ENCODE measurements around the gene DAPP1.
A peak's percentile ranks its signal among the peaks of the same experiment; 100 is the strongest.

Gene DAPP1

GRCh38 chr4:99879458-99879857 lies 62.8 kb downstream of the DAPP1 start:
- DNase-seq (ENCODE audit: low spot score in 2 of 2) (no peak), ATAC-seq (ENCODE audit: low read depth) (no peak)
- no peaks in the 10 kb centered on the region for H3K4me1 Mint-ChIP-seq
- no peak overlapping the region for H3K27ac Mint-ChIP-seq
- peaks cover 18% of the 10 kb centered on the region for H3K36me3 Mint-ChIP-seq
- H3K27me3 Mint-ChIP-seq = no peaks in the 10 kb centered on the region
- H3K4me3 Mint-ChIP-seq = no peak overlapping the region
- no peaks in the 10 kb centered on the region for H3K9me3 Mint-ChIP-seq

GRCh38 chr4:99885063-99885664 lies 68.5 kb downstream of the DAPP1 start:
- Mint-ChIP-seq H3K27ac (no peak overlapping the region), H3K36me3 (peaks cover 11% of the 10 kb centered on the region)
- DNase-seq (ENCODE audit: low spot score in 2 of 2) = peak in 1 of 2 donors; percentile 41

DNA sequence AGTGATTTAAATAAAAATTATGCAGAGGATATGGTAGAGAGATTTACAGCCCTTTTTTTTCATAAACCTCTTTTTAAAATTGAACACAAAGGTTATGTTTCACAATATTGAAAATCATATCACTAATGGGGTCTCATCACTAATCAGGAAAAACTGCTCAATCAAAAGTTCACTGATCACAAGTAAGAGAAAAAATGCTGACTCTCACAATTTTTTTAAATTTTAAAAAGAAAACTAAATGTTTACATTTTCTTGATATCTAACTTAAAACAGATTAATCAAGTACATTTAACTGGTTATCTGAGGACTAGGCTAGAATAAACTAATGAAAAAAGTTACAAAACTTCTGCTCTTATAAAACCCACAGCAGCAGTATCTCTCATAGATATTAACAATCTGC lies 69.1 kb downstream of the DAPP1 start:
- DNase-seq (ENCODE audit: low spot score in 2 of 2) = no peak
- no peaks in the 10 kb centered on the region for H3K27me3 Mint-ChIP-seq
- no peak overlapping the region for H3K27ac Mint-ChIP-seq
- peaks cover 4% of the 10 kb centered on the region for H3K4me1 Mint-ChIP-seq
- no peak for ATAC-seq (ENCODE audit: low read depth)
- no peak overlapping the region for H3K4me3 Mint-ChIP-seq
- H3K9me3 Mint-ChIP-seq = no peaks in the 10 kb centered on the region
- H3K36me3 Mint-ChIP-seq = peaks cover 5% of the 10 kb centered on the region

More at GRCh38 chr4:99885063-99885664, 68.5 kb downstream of the DAPP1 start:
- Mint-ChIP-seq H3K9me3 (no peaks in the 10 kb centered on the region), H3K27me3 (no peaks in the 10 kb centered on the region), H3K4me3 (no peak overlapping the region), H3K4me1 (peaks cover 4% of the 10 kb centered on the region)
- ATAC-seq (ENCODE audit: low read depth) = peak; percentile 39

GRCh38 chr4:99886146-99886545 lies 69.5 kb downstream of the DAPP1 start:
- H3K36me3 Mint-ChIP-seq = peaks cover 7% of the 10 kb centered on the region
- H3K4me3 Mint-ChIP-seq = no peak overlapping the region
- ATAC-seq (ENCODE audit: low read depth) = no peak
- no peaks in the 10 kb centered on the region for H3K27me3 Mint-ChIP-seq
- H3K4me1 Mint-ChIP-seq = peaks cover 4% of the 10 kb centered on the region
- H3K9me3 Mint-ChIP-seq = no peaks in the 10 kb centered on the region
- no peak overlapping the region for H3K27ac Mint-ChIP-seq
- no peak for DNase-seq (ENCODE audit: low spot score in 2 of 2)

GRCh38 chr4:99887837-99888236 lies 71.2 kb downstream of the DAPP1 start:
- Mint-ChIP-seq H3K4me1 (peaks cover 4% of the 10 kb centered on the region), H3K27me3 (no peaks in the 10 kb centered on the region), H3K27ac (no peak overlapping the region), H3K9me3 (no peaks in the 10 kb centered on the region), H3K36me3 (peaks cover 9% of the 10 kb centered on the region), H3K4me3 (no peak overlapping the region)
- ATAC-seq (ENCODE audit: low read depth) = no peak
- DNase-seq (ENCODE audit: low spot score in 2 of 2) = no peak

GRCh38 chr4:99891351-99891750 lies 74.7 kb downstream of the DAPP1 start:
- Mint-ChIP-seq H3K4me3 (no peak overlapping the region), H3K9me3 (no peaks in the 10 kb centered on the region), H3K36me3 (peaks cover 9% of the 10 kb centered on the region), H3K4me1 (peaks cover 19% of the 10 kb centered on the region), H3K27ac (no peak overlapping the region), H3K27me3 (no peaks in the 10 kb centered on the region)
- ATAC-seq (ENCODE audit: low read depth) (no peak), DNase-seq (ENCODE audit: low spot score in 2 of 2) (no peak)

DNA sequence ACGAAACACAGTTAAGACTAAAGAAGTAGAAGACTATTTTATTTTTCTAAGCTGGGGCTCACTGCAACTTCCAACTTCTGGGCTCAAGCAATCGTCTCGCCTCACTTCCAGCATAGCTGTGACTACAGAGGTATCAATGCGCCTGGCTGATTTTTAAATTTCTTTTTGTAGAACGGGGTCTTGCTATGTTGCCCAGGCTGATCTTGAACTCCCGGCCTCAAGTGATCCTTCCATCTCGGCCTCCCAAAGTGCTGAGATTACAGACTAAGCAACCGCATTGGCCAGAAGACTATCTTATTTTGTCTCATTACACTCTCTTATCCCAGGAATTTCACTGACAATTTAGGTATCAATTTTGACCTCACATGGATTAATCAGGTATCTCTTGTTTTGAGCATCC lies 76.4 kb downstream of the DAPP1 start:
- no peaks in the 10 kb centered on the region for H3K27me3 Mint-ChIP-seq
- ATAC-seq (ENCODE audit: low read depth) = no peak
- peaks cover 8% of the 10 kb centered on the region for H3K36me3 Mint-ChIP-seq
- peaks cover 19% of the 10 kb centered on the region for H3K4me1 Mint-ChIP-seq
- DNase-seq (ENCODE audit: low spot score in 2 of 2) = no peak
- H3K4me3 Mint-ChIP-seq = peak overlapping the region; percentile 95
- peak overlapping the region; percentile 96 for H3K27ac Mint-ChIP-seq
- H3K9me3 Mint-ChIP-seq = no peaks in the 10 kb centered on the region

GRCh38 chr4:99893839-99894160 lies 77.2 kb downstream of the DAPP1 start:
- H3K4me1 Mint-ChIP-seq = peaks cover 19% of the 10 kb centered on the region

GRCh38 chr4:99894161-99894997 lies 77.8 kb downstream of the DAPP1 start, which contains the start of gene LAMTOR3:
Gene LAMTOR3, minus strand, starts transcription at chr4:99894427. Its CDS starts 464 bp downstream, at chr4:99893963.
- Mint-ChIP-seq H3K4me1 (peaks cover 16% of the 10 kb centered on the region), H3K4me3 (peak within 1 kb of the TSS; percentile 95), H3K9me3 (no peaks in the 10 kb centered on the region), H3K27ac (peak within 1 kb of the TSS; percentile 96), H3K27me3 (no peaks in the 10 kb centered on the region), H3K36me3 (peaks cover 7% of the 10 kb centered on the region)
- peak; percentile 73 to 90 for DNase-seq (ENCODE audit: low spot score in 2 of 2)
- ATAC-seq (ENCODE audit: low read depth) = peak; percentile 99

More at GRCh38 chr4:99893839-99894160, 77.2 kb downstream of the DAPP1 start:
- Mint-ChIP-seq H3K27ac (peak overlapping the region; percentile 96), H3K36me3 (peaks cover 8% of the 10 kb centered on the region), H3K27me3 (no peaks in the 10 kb centered on the region), H3K9me3 (no peaks in the 10 kb centered on the region), H3K4me3 (peak overlapping the region; percentile 95)
- ATAC-seq (ENCODE audit: low read depth) = no peak
- no peak for DNase-seq (ENCODE audit: low spot score in 2 of 2)

DNA sequence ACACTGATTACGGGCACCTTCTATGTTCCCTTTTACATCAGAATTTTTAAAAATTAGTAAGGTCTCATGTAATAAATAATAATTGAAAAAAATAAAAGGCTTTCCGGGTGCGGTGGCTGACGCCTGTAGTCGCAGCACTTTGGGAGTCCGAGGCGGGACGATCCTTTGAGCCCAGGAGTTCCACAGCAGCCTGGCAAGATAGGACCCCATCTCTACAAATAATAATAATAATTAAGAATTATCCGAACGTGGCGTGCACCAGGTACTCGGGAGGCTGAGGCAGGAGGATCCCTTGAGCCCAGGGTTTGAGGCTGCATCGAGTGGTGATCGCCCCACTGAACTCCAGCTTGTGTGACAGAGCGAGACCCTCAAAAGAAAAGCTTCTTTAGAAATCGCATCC lies 78.4 kb downstream of the DAPP1 start:
- ATAC-seq (ENCODE audit: low read depth) = no peak
- DNase-seq (ENCODE audit: low spot score in 2 of 2) = no peak
- Mint-ChIP-seq H3K4me1 (peaks cover 15% of the 10 kb centered on the region), H3K27me3 (no peaks in the 10 kb centered on the region), H3K36me3 (peaks cover 6% of the 10 kb centered on the region), H3K27ac (peak overlapping the region; percentile 96), H3K4me3 (peak overlapping the region; percentile 82), H3K9me3 (no peaks in the 10 kb centered on the region)

DNA sequence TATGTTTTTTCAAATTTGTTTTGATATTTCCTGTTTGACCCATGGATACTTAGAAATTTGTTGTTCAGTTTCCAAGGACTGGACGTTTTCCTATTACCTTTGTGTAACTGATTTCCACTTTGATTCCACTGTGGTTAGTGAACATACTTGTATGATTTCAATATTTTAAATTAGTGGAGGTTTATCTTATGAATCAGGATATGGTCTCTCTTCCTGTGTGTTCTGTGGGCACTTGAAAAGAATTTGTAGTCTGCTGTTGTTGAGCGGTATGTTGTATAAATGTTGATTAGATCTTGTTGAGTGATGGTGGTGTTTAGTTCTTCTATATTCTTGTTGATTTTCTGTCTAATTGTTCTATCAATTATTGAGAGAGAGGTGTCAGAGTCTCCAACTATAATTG lies 98.8 kb downstream of the DAPP1 start:
- DNase-seq (ENCODE audit: low spot score in 2 of 2) (no peak), ATAC-seq (ENCODE audit: low read depth) (no peak)
- Mint-ChIP-seq H3K27ac (no peak overlapping the region), H3K9me3 (peaks cover 5% of the 10 kb centered on the region), H3K4me3 (no peak overlapping the region), H3K36me3 (peaks cover 44% of the 10 kb centered on the region), H3K27me3 (no peaks in the 10 kb centered on the region), H3K4me1 (peaks cover 2% of the 10 kb centered on the region)

DNA sequence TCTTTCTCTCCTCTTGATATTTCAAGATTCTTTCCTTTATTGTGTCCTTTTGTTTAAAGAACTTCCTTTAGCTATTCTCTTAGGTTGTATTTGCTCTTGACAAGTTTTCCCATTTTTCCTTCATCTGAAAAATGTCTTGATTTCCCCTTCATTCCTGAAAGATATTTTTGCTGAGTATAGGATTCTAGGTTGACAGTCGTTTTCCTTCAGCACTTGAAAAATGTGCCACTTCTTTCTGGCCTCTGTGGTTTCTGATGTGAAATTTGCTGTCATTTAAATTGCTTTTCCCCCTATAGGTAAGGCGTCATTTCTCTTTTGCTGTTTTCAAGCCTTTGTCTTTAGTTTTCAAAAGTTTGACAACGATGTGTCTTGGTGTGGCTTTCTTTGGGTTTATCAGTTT lies 100.9 kb downstream of the DAPP1 start:
- no peak overlapping the region for H3K4me3 Mint-ChIP-seq
- ATAC-seq (ENCODE audit: low read depth) (no peak), DNase-seq (ENCODE audit: low spot score in 2 of 2) (no peak)
- no peaks in the 10 kb centered on the region for H3K4me1 Mint-ChIP-seq
- peaks cover 5% of the 10 kb centered on the region for H3K9me3 Mint-ChIP-seq
- H3K36me3 Mint-ChIP-seq = peaks cover 46% of the 10 kb centered on the region
- no peaks in the 10 kb centered on the region for H3K27me3 Mint-ChIP-seq
- H3K27ac Mint-ChIP-seq = no peak overlapping the region

DNA sequence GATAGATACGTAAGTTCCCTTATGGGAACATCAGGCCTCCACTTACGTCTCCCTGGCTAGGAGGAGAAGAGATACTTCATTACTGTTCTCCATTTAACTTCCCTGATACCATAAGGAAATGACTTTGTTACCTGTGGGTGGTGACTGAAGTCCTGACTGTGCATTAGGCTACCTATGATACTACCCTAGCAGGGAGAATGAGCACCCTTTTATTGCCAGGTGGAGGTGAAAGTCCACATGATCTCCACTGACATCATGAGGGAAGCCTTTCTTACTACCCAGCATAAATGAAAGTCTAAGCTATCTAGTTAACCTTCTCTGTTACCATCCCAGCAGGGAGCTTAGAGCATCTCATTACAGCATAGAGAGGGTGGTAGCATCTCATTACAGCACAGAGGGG lies 102.0 kb downstream of the DAPP1 start:
- no peaks in the 10 kb centered on the region for H3K4me1 Mint-ChIP-seq
- peaks cover 5% of the 10 kb centered on the region for H3K9me3 Mint-ChIP-seq
- H3K4me3 Mint-ChIP-seq = no peak overlapping the region
- ATAC-seq (ENCODE audit: low read depth) (no peak), DNase-seq (ENCODE audit: low spot score in 2 of 2) (no peak)
- H3K36me3 Mint-ChIP-seq = peaks cover 43% of the 10 kb centered on the region
- no peaks in the 10 kb centered on the region for H3K27me3 Mint-ChIP-seq
- H3K27ac Mint-ChIP-seq = no peak overlapping the region
